ENCODE results near the gene LIMK2. TPM values are rescaled to one million over a fixed set of nuclear protein-coding genes. Genes with fewer than 3 reads are reported as not detected.

Gene LIMK2
- total RNA-seq, 1 experiment from 2014 or later, result 42.8 TPM

GRCh38 chr22:31329029-31329428, 116.9 kb downstream of the LIMK2 start:
- Mint-ChIP-seq H3K27me3 (ENCODE audit: low read depth) (no peaks in the 10 kb centered on the region), H3K27ac (no peak overlapping the region), H3K36me3 (peaks cover 84% of the 10 kb centered on the region), H3K4me1 (no peaks in the 10 kb centered on the region), H3K9me3 (no peaks in the 10 kb centered on the region), H3K4me3 (no peak overlapping the region)
- ATAC-seq (no peak; the same call in 1 of the 2 replicates), DNase-seq (ENCODE audit: low spot score) (no peak)
- ChIA-PET POLR2A (no interaction called here), CTCF (no interaction called here)
- TF ChIP-seq USF2 (CRISPR knock-in tag; IDR thresholded peaks at IDR 0.05) (no peak), NFE2L1 (CRISPR knock-in tag; IDR thresholded peaks at IDR 0.05) (no peak)

Other genes with a start within 250 kb of the LIMK2 start
- gene MORC2, start 243.5 kb upstream of the LIMK2 start, total RNA-seq (2021), result 49.6 to 62.3 TPM (median 54.3 TPM) in 3 replicates
- 94.8 to 105 TPM (median 96.2 TPM) in 3 replicates for gene TUG1, start 243.0 kb upstream of the LIMK2 start, total RNA-seq (2021)
- gene SMTN, start 131.0 kb upstream of the LIMK2 start, total RNA-seq (2021), result 28.1 to 34.5 TPM (median 32.8 TPM) in 3 replicates
- 16.3 to 24.6 TPM (median 22.6 TPM) in 3 replicates for gene SELENOM, start 104.7 kb upstream of the LIMK2 start, total RNA-seq (2021)
- gene INPP5J, start 89.3 kb upstream of the LIMK2 start, total RNA-seq (2021), result 6.2 to 9.0 TPM (median 7.7 TPM) in 3 replicates
- gene PLA2G3, start 71.8 kb upstream of the LIMK2 start, total RNA-seq (2021), result 14.7 to 18.3 TPM (median 15.1 TPM) in 3 replicates
- gene RNF185, start 52.1 kb upstream of the LIMK2 start, total RNA-seq (2021), result 18.0 to 19.8 TPM (median 18.0 TPM) in 3 replicates
- 1.6 to 2.1 TPM (median 2.0 TPM) in 3 replicates for gene PIK3IP1, start 80.2 kb downstream of the LIMK2 start, total RNA-seq (2021)
- gene PATZ1, start 134.0 kb downstream of the LIMK2 start, total RNA-seq (2021), result 60.5 to 72.7 TPM (median 72.6 TPM) in 3 replicates
- 60.4 to 79.2 TPM (median 64.0 TPM) in 3 replicates for gene DRG1, start 187.3 kb downstream of the LIMK2 start, total RNA-seq (2021)